ENCODE results near the gene ANKRD31.

Gene ANKRD31

DNA sequence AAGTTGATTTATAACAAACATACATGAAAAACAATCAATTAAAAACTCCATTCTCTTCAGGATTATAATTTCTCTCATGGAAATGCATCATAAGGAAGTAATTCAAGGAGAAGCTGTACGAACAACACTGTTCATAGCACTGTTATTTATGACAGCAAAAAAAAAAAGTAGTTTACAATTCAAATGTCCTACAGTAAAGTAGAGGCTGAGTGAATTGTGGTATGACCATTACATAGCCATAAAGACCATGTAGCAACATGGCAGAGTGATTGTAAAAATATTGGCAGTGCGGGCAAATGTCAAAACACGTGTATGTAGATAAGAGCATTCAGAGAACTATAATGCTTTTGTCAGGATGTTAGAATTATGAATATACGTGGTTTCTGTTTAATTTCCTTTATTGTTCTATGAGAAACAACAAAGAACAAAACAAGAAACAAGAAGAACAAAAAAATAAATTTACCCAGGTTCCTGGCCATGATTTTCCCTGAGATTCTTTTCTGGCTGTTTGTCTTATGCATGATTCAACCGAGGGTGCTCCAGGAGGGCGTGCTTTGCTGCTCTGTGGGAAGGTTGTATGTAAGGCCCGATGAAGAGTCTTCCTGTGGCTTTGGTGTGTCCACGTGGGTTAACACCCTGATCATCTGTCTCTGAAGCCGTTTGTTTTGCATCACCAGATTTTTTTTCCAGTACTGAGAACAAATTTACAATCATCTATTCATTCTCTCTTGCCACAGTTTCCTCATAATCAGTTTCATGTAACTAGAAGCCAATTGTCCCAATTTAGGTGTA lies 213.1 kb downstream of the ANKRD31 start:
- no peak for DNase-seq

DNA sequence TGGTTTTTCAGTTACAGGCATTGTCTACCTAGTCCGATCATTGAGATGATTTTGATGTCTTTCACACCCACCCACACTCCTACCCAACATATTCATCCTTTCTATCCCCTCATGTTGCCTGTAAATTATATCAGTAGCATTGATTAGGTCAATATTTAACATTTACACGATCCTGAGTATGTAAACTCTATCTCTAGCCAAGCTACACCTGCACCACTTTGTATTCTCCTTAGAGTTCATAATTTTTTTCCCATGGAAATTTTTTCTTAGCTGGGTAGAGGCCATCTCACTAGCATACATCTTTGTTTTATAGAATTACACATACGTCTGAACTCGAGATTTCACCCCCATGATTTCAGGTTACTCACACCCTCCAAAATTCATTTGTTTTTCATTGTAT lies 214.9 kb downstream of the ANKRD31 start:
- DNase-seq, result no peak

DNA sequence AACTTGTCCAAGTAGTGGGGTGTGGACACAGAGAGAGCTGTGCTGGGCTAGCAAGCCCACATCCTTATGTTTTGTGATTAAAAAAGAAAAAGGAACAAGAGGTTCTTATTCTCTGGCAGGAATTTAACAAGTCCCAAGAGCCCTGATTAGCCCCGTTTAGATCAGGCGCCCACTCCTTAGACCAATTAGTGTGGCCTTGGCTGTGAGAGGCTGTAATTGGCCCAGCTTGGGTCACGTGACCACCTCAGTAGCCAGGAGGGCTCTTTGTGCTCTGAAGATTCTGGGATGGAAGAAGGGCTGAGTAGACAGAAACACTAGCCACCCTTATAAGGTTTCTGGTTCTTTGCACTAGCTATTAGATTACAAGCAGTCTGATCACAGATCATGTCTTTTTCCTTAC lies 215.5 kb downstream of the ANKRD31 start:
- no peak for DNase-seq

DNA sequence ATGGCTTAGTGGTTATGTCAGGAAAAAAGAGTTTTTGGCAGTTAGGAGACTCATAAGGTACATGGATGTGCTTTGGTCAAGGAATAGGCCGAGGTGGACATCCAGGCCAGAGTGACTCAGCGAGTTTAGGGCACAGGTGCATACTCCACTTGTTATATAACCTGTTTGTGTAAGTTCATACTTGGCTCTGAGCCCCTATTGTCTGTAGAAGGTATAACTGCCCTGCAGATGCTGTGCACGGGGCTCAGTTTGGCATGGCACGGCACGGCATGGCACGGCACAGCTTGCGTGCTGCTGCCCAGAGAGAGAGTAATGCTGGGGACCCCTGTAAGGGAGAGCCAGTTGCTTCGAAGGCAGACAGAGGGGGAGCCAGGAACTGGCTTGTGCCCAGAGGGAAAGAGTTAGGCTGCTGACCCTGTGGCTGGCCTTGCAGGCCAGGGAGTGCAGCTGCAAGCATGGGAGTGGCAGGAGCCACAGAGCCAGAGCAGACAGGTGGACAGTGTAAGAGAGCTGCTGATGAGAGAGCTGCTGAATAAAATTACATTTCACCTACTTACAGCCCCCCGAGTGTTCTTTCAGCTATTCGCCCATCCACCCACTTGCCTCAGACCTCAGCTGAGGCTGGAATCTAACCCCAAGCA lies 216.5 kb downstream of the ANKRD31 start:
- no peak for DNase-seq

DNA sequence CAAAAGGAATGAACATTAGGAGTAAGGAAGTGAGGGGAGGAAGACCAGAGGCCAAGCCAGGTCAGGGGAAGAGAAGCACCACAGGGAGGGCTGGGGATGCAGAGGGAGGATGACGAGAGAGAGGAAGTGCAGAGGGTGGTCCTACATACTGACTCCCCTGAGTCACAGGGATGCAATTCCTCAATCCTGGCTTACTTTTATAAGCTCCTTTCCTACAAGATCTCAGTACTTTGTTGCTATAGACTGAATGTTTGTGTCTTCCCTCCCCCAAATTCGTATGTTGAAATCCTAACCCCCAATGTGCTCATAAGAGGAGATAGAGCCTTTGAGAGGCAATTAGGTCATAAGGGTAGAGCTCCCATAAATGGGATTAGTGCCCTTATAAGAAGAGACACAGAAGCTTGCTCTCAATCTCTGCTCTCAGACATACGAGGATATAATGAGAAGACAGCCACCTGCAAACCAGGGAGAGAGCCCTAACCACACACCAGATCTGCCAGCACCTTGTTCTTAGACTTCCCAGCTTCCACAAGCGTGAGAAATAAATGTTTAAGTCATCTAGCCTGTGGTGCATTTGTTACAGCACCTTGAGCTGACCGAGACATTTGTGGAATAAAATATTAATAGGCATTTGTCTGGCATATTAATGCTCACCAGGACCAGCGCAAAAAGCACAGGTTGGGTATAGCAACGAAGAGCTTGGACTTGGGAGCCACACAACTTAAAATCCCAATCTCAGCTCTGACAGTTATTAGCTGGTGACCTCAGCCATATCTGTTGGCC lies 217.7 kb downstream of the ANKRD31 start:
- no peak for DNase-seq
